Endothelial cell of umbilical vein (primary cell): ENCODE data around the gene RNF19B. TPM values are rescaled to one million over a fixed set of nuclear protein-coding genes. Genes with fewer than 3 reads are reported as not detected.

Experiments used
- BruUV-seq: library from RNA; stranded (reverse); fragments of 400-500 nt; replicated peaks from 2 replicates; lab custom pipeline; 2021; lab: Mats Ljungman, UMichigan
- CTCF ChIA-PET: fragments of 300-600, 350-600 bp; sonication (Branson Sonifier 250); formaldehyde crosslinking; loops from one replicate; lab custom pipeline; 2021; ENCODE audit warnings: antibody characterized with exemption, inconsistent platforms; lab: Charles Lee
- POLR2A ChIA-PET: fragments of 300-600, 350-600 bp; sonication (Branson Sonifier 250); formaldehyde crosslinking; loops from one replicate; lab custom pipeline; 2021; ENCODE audit warnings: antibody characterized with exemption, inconsistent platforms; lab: Charles Lee
- DNase-seq: peaks from one replicate; pipeline ENCODE4 v3.0.0-alpha.2; 2011; ENCODE audit warnings: low read depth, low spot score
- FAIRE-seq: peaks from 2 replicates; lab custom pipeline; 2011; peaks lifted over from hg19 to GRCh38; lab: Jason Lieb, UNC
- H2AFZ ChIP-seq: 2 replicates; pipeline ENCODE4 v1.6.0; 2012; ENCODE audit warnings: low read depth, low read length, control low read depth, inconsistent platforms
- H3K27ac ChIP-seq: 2 replicates; pipeline ENCODE4 v1.5.1; 2011; ENCODE audit warnings: low read depth, mild to moderate bottlenecking, control low read depth, low read length, moderate library complexity; ENCODE audit not compliant: insufficient read depth
- H3K27me3 ChIP-seq, 2 experiments: 2 replicates each; pipeline versions ENCODE4 v1.6.0 to v1.6.1; 2011; ENCODE audit warnings: low read length in 2 of 2, mixed read lengths in 1 of 2; ENCODE audit not compliant: control insufficient read depth in 2 of 2, insufficient read depth in 2 of 2
- H3K36me3 ChIP-seq, 2 experiments: 2 replicates in 1 of 2; 3 replicates in 1 of 2; pipeline ENCODE4 v1.5.1; 2011; ENCODE audit warnings: low read length in 2 of 2, mild to moderate bottlenecking in 1 of 2, moderate library complexity in 1 of 2; ENCODE audit not compliant: control insufficient read depth in 2 of 2, insufficient read depth in 2 of 2; ENCODE audit errors: extremely low read depth in 1 of 2
- H3K4me1 ChIP-seq: 3 replicates; pipeline ENCODE4 v1.5.1; 2011; ENCODE audit warnings: mild to moderate bottlenecking, low read length; ENCODE audit not compliant: control insufficient read depth, insufficient read depth; ENCODE audit errors: extremely low read depth
- H3K4me2 ChIP-seq: 2 replicates; pipeline ENCODE4 v1.6.1; 2011; ENCODE audit warnings: low read length, control low read depth, mixed read lengths; ENCODE audit not compliant: insufficient read depth
- H3K4me3 ChIP-seq, 3 experiments: fragments of 200-600 bp in 1 of 3; sonication (generic), shearing (Covaris generic) in 1 of 3; replicated peaks in 1 of 3; 2 replicates each; pipeline ENCODE4 v1.5.1; 2011 to 2016; ENCODE audit warnings: control low read depth in 3 of 3, low read length in 3 of 3, mild to moderate bottlenecking in 2 of 3, inconsistent platforms in 1 of 3, low read depth in 1 of 3, moderate library complexity in 1 of 3; ENCODE audit not compliant: insufficient read depth in 1 of 3
- H3K79me2 ChIP-seq: 2 replicates; pipeline ENCODE4 v1.6.0; 2012; ENCODE audit warnings: low read length, inconsistent platforms; ENCODE audit not compliant: control insufficient read depth, insufficient read depth
- H3K9ac ChIP-seq: replicated peaks from 2 replicates; pipeline ENCODE3; 2011; ENCODE audit warnings: low read length, control low read depth; ENCODE audit not compliant: insufficient read depth; ENCODE audit errors: extremely low read depth
- H3K9me1 ChIP-seq: replicated peaks from 3 replicates; pipeline ENCODE4 v1.6.0; 2011; ENCODE audit warnings: mild to moderate bottlenecking, low read length; ENCODE audit not compliant: control insufficient read depth, insufficient read depth; ENCODE audit errors: extremely low read depth
- H3K9me3 ChIP-seq: replicated peaks from 2 replicates; pipeline ENCODE4 v1.5.1; 2012; ENCODE audit warnings: low read length, inconsistent platforms; ENCODE audit not compliant: control insufficient read depth, insufficient read depth
- H4K20me1 ChIP-seq: replicated peaks from 2 replicates; pipeline ENCODE3; 2011; ENCODE audit warnings: mild to moderate bottlenecking, low read length; ENCODE audit not compliant: control insufficient read depth, insufficient read depth; ENCODE audit errors: extremely low read depth
- FOS ChIP-seq: IDR thresholded peaks from 2 replicates; pipeline ENCODE4 v1.6.1; 2011; ENCODE audit warnings: mild to moderate bottlenecking, low read length, moderate library complexity, borderline replicate concordance; ENCODE audit not compliant: insufficient read depth
- GATA2 ChIP-seq: IDR thresholded peaks from 2 replicates; pipeline ENCODE4 v1.7.0; 2011; ENCODE audit warnings: low read depth, mild to moderate bottlenecking, moderate library complexity, mixed read lengths, low read length; ENCODE audit not compliant: insufficient read length, insufficient read depth
- JUN ChIP-seq: IDR thresholded peaks from 2 replicates; pipeline ENCODE4 v1.6.1; 2011; ENCODE audit warnings: borderline replicate concordance, low read depth; ENCODE audit not compliant: insufficient read length, insufficient read depth
- MYC ChIP-seq: IDR thresholded peaks from one replicate; pipeline ENCODE4 v1.6.1; 2011; ENCODE audit warnings: mild to moderate bottlenecking, low read depth, low read length
- POLR2AphosphoS5 ChIP-seq: IDR thresholded peaks from 2 replicates; pipeline ENCODE4 v1.6.1; 2012; ENCODE audit warnings: low read depth, mild to moderate bottlenecking, control low read depth, low read length, moderate library complexity; ENCODE audit not compliant: insufficient read depth
- dilution Hi-C: fragments of 300-500 bp; cut with MboI; formaldehyde crosslinking; loops from one replicate; pipeline ENCODE4 v1.15.0; 2019; ENCODE audit warnings: low sequenced_read_pairs; ENCODE audit not compliant: extremely low pct_ligation_motif_present
- intact Hi-C: fragments of 100-400 bp; cut with micrococcal nuclease; formaldehyde crosslinking; loops from one replicate; pipeline ENCODE4 v1.10.0; 2022
- polyA plus RNA-seq, 4 experiments: library from polyadenylated mRNA; depleted of rRNA in 3 of 4; stranded (reverse) in 3 of 4; unstranded in 1 of 4; fragments of >200 nt; gene quantifications; 2 replicates each; pipeline versions ENCODE4 v1.2.1 to v1.2.3, GENCODE V29; 2011 to 2012; ENCODE audit warnings: missing spikeins in 1 of 4
- total RNA-seq: library from RNA; stranded (reverse); gene quantifications from 2 replicates; pipeline ENCODE4 v1.2.3, GENCODE V29; 2021
- TF ChIP-seq, protein P1 (sequence below): IDR thresholded peaks from 2 replicates; pipeline ENCODE4 v1.6.1; 2011; ENCODE audit not compliant: insufficient read depth, insufficient read length

Gene RNF19B
- total and polyA plus RNA-seq, 2 donors (not counting 3 experiments of a cell fraction or from before 2014, with no cell fraction given): 19.2 to 25.6 TPM

DNA sequence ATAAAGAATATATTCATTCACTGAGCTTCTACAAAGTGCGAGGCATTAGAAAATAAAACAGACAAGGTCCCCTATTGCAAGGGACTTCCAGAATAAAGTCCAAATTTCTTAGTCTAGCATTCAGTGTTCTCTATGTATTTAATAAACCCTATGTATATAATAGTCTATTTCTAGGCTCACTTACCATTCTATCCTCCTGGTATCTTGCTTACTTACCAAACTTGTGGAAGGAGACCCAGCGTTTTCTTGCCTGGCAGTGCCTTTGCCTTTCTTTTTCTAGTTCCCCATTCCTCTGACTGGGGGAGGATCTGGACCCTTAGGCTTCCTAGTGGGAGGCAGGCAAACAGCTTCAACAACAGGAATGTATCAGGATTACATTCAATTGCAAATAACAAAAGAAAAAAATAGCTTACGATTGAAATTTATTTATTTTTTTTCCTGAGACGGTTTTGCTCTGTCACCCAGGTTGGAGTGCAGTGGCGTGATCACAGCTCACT lies 690 bp upstream of the RNF19B start:
- ChIA-PET POLR2A (interaction anchor here (0.6 to 2.3 kb wide), 14 partner anchors 8 to 162 kb away, joined by 3 to 16 read pairs (median 4); no protein-coding TSS in a partner anchor), CTCF (interaction anchor here (1.0 to 2.7 kb wide), 7 partner anchors 12 to 73 kb away, joined by 3 to 43 read pairs (median 6); no protein-coding TSS in a partner anchor)
- TSS peak; percentile 75 for BruUV-seq
- no peak overlapping the region for H3K9ac ChIP-seq
- H2AFZ ChIP-seq: peak overlapping the region; percentile 43
- H3K9me1 ChIP-seq: no peaks in the 10 kb centered on the region
- dilution Hi-C loops (no loop called here), intact Hi-C loops (no loop called here)
- peak overlapping the region in 2 of 3 experiments; percentile 33 to 98 for H3K4me3 ChIP-seq
- no peaks in the 10 kb centered on the region for H4K20me1 ChIP-seq
- H3K4me2 ChIP-seq: peak overlapping the region; percentile 51
- no peak for TF ChIP-seq GATA2
- no peak for TF ChIP-seq JUN
- no peak for TF ChIP-seq FOS
- TF ChIP-seq, protein P1, sequence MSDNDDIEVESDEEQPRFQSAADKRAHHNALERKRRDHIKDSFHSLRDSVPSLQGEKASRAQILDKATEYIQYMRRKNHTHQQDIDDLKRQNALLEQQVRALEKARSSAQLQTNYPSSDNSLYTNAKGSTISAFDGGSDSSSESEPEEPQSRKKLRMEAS: no peak
- TF ChIP-seq MYC: no peak
- H3K4me1 ChIP-seq: peaks cover 17% of the 10 kb centered on the region
- FAIRE-seq (no peak), DNase-seq (no peak)
- H3K27me3 ChIP-seq: no peaks in the 10 kb centered on the region
- H3K9me3 ChIP-seq: no peaks in the 10 kb centered on the region
- peaks cover 37% of the 10 kb centered on the region for H3K79me2 ChIP-seq
- no peaks in the 10 kb centered on the region for H3K36me3 ChIP-seq
- H3K27ac ChIP-seq: no peak overlapping the region

DNA sequence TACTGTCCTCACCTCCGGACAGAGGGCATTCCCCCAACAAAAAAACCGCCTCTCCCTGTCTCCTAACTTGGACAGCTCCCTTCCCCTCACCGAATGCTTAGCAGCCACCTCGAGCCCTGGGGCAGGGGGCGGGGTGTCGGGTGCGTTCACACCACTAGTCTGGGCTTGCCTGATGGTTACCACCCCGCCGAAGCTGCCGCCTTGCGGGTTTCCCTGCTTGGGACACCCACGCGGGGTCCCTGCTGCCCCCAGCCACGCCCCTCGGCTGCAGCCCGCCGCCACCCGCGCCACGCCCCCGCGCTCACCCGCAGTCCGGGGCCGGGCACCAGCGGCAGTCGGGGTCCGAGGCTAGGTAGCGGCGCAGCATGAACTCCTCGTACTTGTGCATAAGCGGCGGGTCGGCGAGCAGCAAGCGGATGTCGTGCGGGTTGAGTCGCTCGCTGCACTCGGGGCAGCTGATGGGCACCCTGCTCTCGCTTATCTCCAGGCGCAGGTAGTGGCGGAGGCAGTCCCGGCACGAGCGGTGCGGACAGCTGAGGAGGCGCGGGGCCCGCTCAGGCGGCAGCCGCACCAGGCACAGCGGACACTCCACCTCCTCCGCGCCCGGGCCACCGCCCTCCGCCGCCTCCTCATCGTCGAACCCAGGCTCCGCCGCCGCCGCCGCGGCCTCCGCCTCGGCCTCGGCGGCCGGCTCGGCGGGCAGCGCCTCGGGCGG lies 706 bp downstream of the RNF19B start:
- H3K27ac ChIP-seq: peak overlapping the region; percentile 8
- CTCF ChIA-PET: interaction anchor here (0.7 to 2.7 kb wide), 10 partner anchors 11 to 88 kb away, joined by 3 to 43 read pairs (median 4); no protein-coding TSS in a partner anchor

More for the DNA sequence above, 706 bp downstream of the RNF19B start:
- peak; percentile 66 for DNase-seq
- no TSS peak for BruUV-seq
- H3K36me3 ChIP-seq: no peaks in the 10 kb centered on the region
- peaks cover 20% of the 10 kb centered on the region for H3K4me1 ChIP-seq
- FAIRE-seq: no peak
- H3K79me2 ChIP-seq: peaks cover 49% of the 10 kb centered on the region
- intact Hi-C loops: loop anchor here (1.0 kb wide), 8 partner anchors 8 to 91 kb away; no protein-coding TSS in a partner anchor
- TF ChIP-seq POLR2AphosphoS5 (no peak), JUN (no peak), GATA2 (no peak)
- peak overlapping the region; percentile 49 for H3K4me2 ChIP-seq
- no peaks in the 10 kb centered on the region for H4K20me1 ChIP-seq
- POLR2A ChIA-PET: interaction anchor here (0.7 to 2.3 kb wide), 8 partner anchors 11 to 42 kb away, joined by 4 to 16 read pairs (median 8); no protein-coding TSS in a partner anchor
- H3K9me1 ChIP-seq: no peaks in the 10 kb centered on the region
- peak overlapping the region; percentile 74 for H3K9ac ChIP-seq
- peak overlapping the region; percentile 66 for H2AFZ ChIP-seq
- H3K4me3 ChIP-seq: peak overlapping the region; percentile 76 to 98 (median 78)
- dilution Hi-C loops: no loop called here
- no peaks in the 10 kb centered on the region for H3K27me3 ChIP-seq
- H3K9me3 ChIP-seq: no peaks in the 10 kb centered on the region
